ENCODE results near the gene OSBPL5. TPM values are rescaled to one million over a fixed set of nuclear protein-coding genes. Genes with fewer than 3 reads are reported as not detected.
A peak's percentile ranks its signal among the peaks of the same experiment; 100 is the strongest.

The OSBPL5 gene
- total and polyA plus RNA-seq, 12 donors = 2.7 to 30.6 (median 20.7) TPM

- Histone ChIP-seq H3K27ac (no peak overlapping the region), H3K36me3 (replicated peaks in 1 of 2) (no peaks in the 10 kb centered on the region), H3K4me1 (replicated peaks in 1 of 2) (peaks cover 0 to 4% of the 10 kb centered on the region in 2 donors), H3K27me3 (no peaks in the 10 kb centered on the region), H3K4me3 (no peak overlapping the region), H3K9me3 (replicated peaks in 1 of 3) (no peaks in the 10 kb centered on the region)
- no peak for TF ChIP-seq POLR2A (IDR thresholded peaks at IDR 0.05)
- TF ChIP-seq, protein P1, sequence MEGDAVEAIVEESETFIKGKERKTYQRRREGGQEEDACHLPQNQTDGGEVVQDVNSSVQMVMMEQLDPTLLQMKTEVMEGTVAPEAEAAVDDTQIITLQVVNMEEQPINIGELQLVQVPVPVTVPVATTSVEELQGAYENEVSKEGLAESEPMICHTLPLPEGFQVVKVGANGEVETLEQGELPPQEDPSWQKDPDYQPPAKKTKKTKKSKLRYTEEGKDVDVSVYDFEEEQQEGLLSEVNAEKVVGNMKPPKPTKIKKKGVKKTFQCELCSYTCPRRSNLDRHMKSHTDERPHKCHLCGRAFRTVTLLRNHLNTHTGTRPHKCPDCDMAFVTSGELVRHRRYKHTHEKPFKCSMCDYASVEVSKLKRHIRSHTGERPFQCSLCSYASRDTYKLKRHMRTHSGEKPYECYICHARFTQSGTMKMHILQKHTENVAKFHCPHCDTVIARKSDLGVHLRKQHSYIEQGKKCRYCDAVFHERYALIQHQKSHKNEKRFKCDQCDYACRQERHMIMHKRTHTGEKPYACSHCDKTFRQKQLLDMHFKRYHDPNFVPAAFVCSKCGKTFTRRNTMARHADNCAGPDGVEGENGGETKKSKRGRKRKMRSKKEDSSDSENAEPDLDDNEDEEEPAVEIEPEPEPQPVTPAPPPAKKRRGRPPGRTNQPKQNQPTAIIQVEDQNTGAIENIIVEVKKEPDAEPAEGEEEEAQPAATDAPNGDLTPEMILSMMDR (IDR thresholded peaks at IDR 0.05) = no peak
- DNase-seq = peak in 1 of 7 donors; percentile 11
- intact Hi-C loops (cut with DNase I) = no loop called here
- WGBS, 4 donors = 64 to 79% (median 75%) methylated on average over 9 to 12 of the region's 12 CpGs
Measured at GRCh38 chr11:3194016-3194816, 29.1 kb upstream of the OSBPL5 start.

DNA sequence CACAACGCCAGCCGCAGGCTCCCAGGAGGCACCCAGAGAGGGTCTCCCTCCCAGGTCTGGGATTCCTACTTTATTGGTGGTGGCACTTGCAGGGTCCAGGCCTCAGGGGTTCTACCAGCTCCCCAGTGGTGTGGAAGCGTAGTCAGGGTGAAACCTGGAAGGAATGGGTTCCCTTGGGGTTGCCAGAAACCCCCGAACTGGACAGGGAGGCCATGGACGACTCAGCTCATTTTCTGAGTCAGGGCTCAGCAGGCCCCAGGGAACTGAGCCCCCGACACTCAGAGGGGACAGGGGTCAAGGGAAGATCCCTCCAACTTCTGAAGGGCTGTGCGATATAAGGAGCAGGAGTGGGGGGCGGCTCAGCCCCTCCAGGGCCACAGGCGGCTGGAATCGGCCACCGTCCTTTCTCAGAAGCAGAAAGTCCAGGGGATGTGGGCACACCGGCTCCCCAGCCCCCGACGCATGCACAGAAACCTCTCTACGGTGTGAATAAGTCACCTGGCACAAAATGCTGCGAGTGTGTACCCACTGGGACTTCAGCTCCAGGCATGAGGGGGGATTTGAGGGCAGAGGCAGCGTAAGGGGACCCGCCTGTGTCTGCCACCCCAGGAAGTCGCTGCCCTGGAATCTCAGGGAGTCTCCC is 28.4 kb upstream of the OSBPL5 start:
- H3K4me3 ChIP-seq = no peak overlapping the region
- H3K27ac ChIP-seq = no peak overlapping the region
- H3K4me1 ChIP-seq (replicated peaks in 1 of 2) = peaks cover 0 to 4% of the 10 kb centered on the region in 2 donors
- no peak for TF ChIP-seq POLR2A (IDR thresholded peaks at IDR 0.05)
- TF ChIP-seq, protein P1 (IDR thresholded peaks at IDR 0.05) = no peak
- H3K36me3 ChIP-seq (replicated peaks in 1 of 2) = no peaks in the 10 kb centered on the region
- DNase-seq = peak in 1 of 7 donors; percentile 5
- H3K9me3 ChIP-seq (replicated peaks in 1 of 3) = no peaks in the 10 kb centered on the region
- intact Hi-C loops (cut with DNase I) = no loop called here
- 88 to 94% (median 89%) methylated on average over 11 to 19 of the region's 19 CpGs for WGBS, 4 donors
- H3K27me3 ChIP-seq = no peaks in the 10 kb centered on the region

GRCh38 chr11:3192511-3193372 is 27.6 kb upstream of the OSBPL5 start:
- Histone ChIP-seq H3K27ac (no peak overlapping the region), H3K27me3 (no peaks in the 10 kb centered on the region), H3K36me3 (replicated peaks in 1 of 2) (no peaks in the 10 kb centered on the region), H3K4me3 (no peak overlapping the region), H3K4me1 (replicated peaks in 1 of 2) (peaks cover 0 to 4% of the 10 kb centered on the region in 2 donors), H3K9me3 (replicated peaks in 1 of 3) (no peaks in the 10 kb centered on the region)
- intact Hi-C loops (cut with DNase I) = no loop called here
- DNase-seq = peak in 1 of 7 donors; percentile 8
- 85 to 96% (median 91%) methylated on average over 11 to 14 of the region's 14 CpGs for WGBS, 4 donors
- TF ChIP-seq, protein P1 (IDR thresholded peaks at IDR 0.05) = no peak
- TF ChIP-seq POLR2A (IDR thresholded peaks at IDR 0.05) = no peak
